A673 (cell line): ENCODE results near the gene SUSD5. TPM values are rescaled to one million over a fixed set of nuclear protein-coding genes. Genes with fewer than 3 reads are reported as not detected.
A peak's percentile ranks its signal among the peaks of the same experiment; 100 is the strongest.

Experiments
- BruUV-seq: library from RNA; stranded (reverse); fragments of 400-500 nt; replicated peaks from 2 replicates; lab custom pipeline; 2021; lab: Mats Ljungman, UMichigan
- CTCF ChIA-PET: fragments of 300-600 bp; sonication (Branson Sonifier 250); formaldehyde crosslinking; loops from one replicate; lab custom pipeline; 2022; ENCODE audit warnings: antibody characterized with exemption; lab: Charles Lee
- POLR2A ChIA-PET: fragments of 300-600 bp; sonication (Branson Sonifier 250); formaldehyde crosslinking; loops from one replicate; lab custom pipeline; 2022; ENCODE audit warnings: antibody characterized with exemption; ENCODE audit not compliant: low non-redundant PET; lab: Charles Lee
- DNase-seq: peaks from one replicate; pipeline ENCODE4 v3.0.0-alpha.2; 2015; ENCODE audit warnings: low spot score
- H3K27ac ChIP-seq: fragments of 200-600 bp; sonication (generic); 2 replicates; pipeline ENCODE4 v1.5.1; 2016; ENCODE audit warnings: mixed run types, low read depth, mild to moderate bottlenecking, mixed read lengths, antibody characterized with exemption, low read length; ENCODE audit not compliant: poor library complexity, severe bottlenecking
- H3K27me3 ChIP-seq: fragments of 200-600 bp; sonication (generic); replicated peaks from 2 replicates; pipeline ENCODE4 v1.6.1; 2017; ENCODE audit warnings: mixed run types, low read depth, mild to moderate bottlenecking, mixed read lengths, antibody characterized with exemption, low read length; ENCODE audit not compliant: insufficient read depth, poor library complexity
- H3K36me3 ChIP-seq: fragments of 200-600 bp; sonication (generic); 2 replicates; pipeline ENCODE4 v1.6.1; 2016; ENCODE audit warnings: mixed run types, mild to moderate bottlenecking, mixed read lengths, antibody characterized with exemption, low read length; ENCODE audit not compliant: insufficient read depth, poor library complexity, severe bottlenecking
- H3K4me1 ChIP-seq: fragments of 200-600 bp; sonication (generic); 2 replicates; pipeline ENCODE4 v1.6.1; 2017; ENCODE audit warnings: mixed run types, mild to moderate bottlenecking, mixed read lengths, antibody characterized with exemption, low read length; ENCODE audit not compliant: insufficient read depth, poor library complexity, severe bottlenecking
- H3K4me3 ChIP-seq: fragments of 200-600 bp; sonication (generic); 2 replicates; pipeline ENCODE4 v1.5.1; 2016; ENCODE audit warnings: low read depth, mixed run types, mild to moderate bottlenecking, mixed read lengths, low read length; ENCODE audit not compliant: poor library complexity, severe bottlenecking
- H3K9me3 ChIP-seq: fragments of 200-600 bp; sonication (generic); 2 replicates; pipeline ENCODE4 v1.6.1; 2016; ENCODE audit warnings: mixed run types, low read depth, mild to moderate bottlenecking, mixed read lengths, antibody characterized with exemption, low read length; ENCODE audit not compliant: poor library complexity, severe bottlenecking
- CTCF ChIP-seq: fragments of 300-800, 200-600 bp; sonication (generic); conservative IDR thresholded peaks from 2 replicates; pipeline ENCODE4 v1.5.1; 2017; ENCODE audit warnings: low read depth, mild to moderate bottlenecking, antibody characterized with exemption, low read length, moderate library complexity, mixed read lengths
- EZH2 ChIP-seq: fragments of 200-600 bp; sonication (generic); IDR thresholded peaks from 2 replicates; pipeline ENCODE4 v1.6.1; 2017; ENCODE audit warnings: borderline replicate concordance, low read depth, mild to moderate bottlenecking, mixed read lengths, antibody characterized with exemption, low read length; ENCODE audit not compliant: poor library complexity, severe bottlenecking
- intact Hi-C: fragments of 100-400 bp; cut with micrococcal nuclease; formaldehyde crosslinking; loops from one replicate; pipeline ENCODE4 v1.10.0; 2022; ENCODE audit not compliant: unreplicated experiment
- total RNA-seq: library from RNA; stranded (reverse); gene quantifications from 2 replicates; pipeline ENCODE4 v1.2.3, GENCODE V29; 2021

Gene SUSD5
- total RNA-seq, 1 experiment from 2014 or later, result 0.97 TPM

- Histone ChIP-seq H3K36me3 (peaks cover 29% of the 10 kb centered on the region), H3K4me3 (no peak overlapping the region), H3K27me3 (no peaks in the 10 kb centered on the region), H3K9me3 (no peaks in the 10 kb centered on the region), H3K27ac (no peak overlapping the region), H3K4me1 (peaks cover 1% of the 10 kb centered on the region)
- CTCF ChIA-PET, result no interaction called here
- POLR2A ChIA-PET, result no interaction called here
- TF ChIP-seq EZH2, result no peak
- TF ChIP-seq CTCF, result no peak
- intact Hi-C loops, result loop anchor here (10.0 kb wide), 1 partner anchor 515 kb away; no protein-coding TSS in a partner anchor
- BruUV-seq, result no TSS peak
- no peak for DNase-seq
Measured at GRCh38 chr3:33119891-33120290, 98.7 kb downstream of the SUSD5 start.

- POLR2A ChIA-PET, result no interaction called here
- peaks cover 22% of the 10 kb centered on the region for H3K36me3 ChIP-seq
- no peaks in the 10 kb centered on the region for H3K9me3 ChIP-seq
- H3K4me1 ChIP-seq, result peaks cover 3% of the 10 kb centered on the region
- H3K27me3 ChIP-seq, result no peaks in the 10 kb centered on the region
- DNase-seq, result no peak
- CTCF ChIA-PET, result no interaction called here
- no peak for TF ChIP-seq EZH2
- TF ChIP-seq CTCF, result no peak
- intact Hi-C loops, result no loop called here
- no peak overlapping the region for H3K4me3 ChIP-seq
- no TSS peak for BruUV-seq
- no peak overlapping the region for H3K27ac ChIP-seq
Measured at GRCh38 chr3:33117461-33117860, 101.1 kb downstream of the SUSD5 start.

GRCh38 chr3:33115024-33115768 lies 103.4 kb downstream of the SUSD5 start:
- BruUV-seq, result no TSS peak
- POLR2A ChIA-PET, result no interaction called here
- intact Hi-C loops, result no loop called here
- CTCF ChIA-PET, result no interaction called here
- DNase-seq, result peak; percentile 69
- H3K27ac ChIP-seq, result peak overlapping the region; percentile 92
- peaks cover 3% of the 10 kb centered on the region for H3K36me3 ChIP-seq
- H3K27me3 ChIP-seq, result no peaks in the 10 kb centered on the region
- peak overlapping the region; percentile 72 for H3K4me3 ChIP-seq
- TF ChIP-seq EZH2, result no peak
- TF ChIP-seq CTCF, result no peak
- peaks cover 3% of the 10 kb centered on the region for H3K4me1 ChIP-seq
- H3K9me3 ChIP-seq, result no peaks in the 10 kb centered on the region
